ENCODE measurements around the gene ERICH6B. TPM values are rescaled to one million over a fixed set of nuclear protein-coding genes. Genes with fewer than 3 reads are reported as not detected.
A peak's percentile ranks its signal among the peaks of the same experiment; 100 is the strongest.

ERICH6B gene
- total and polyA plus RNA-seq, 2 of the 13 experiments (the other 11 are each of a cell fraction or from before 2014, with no cell fraction given), result not detected

DNA sequence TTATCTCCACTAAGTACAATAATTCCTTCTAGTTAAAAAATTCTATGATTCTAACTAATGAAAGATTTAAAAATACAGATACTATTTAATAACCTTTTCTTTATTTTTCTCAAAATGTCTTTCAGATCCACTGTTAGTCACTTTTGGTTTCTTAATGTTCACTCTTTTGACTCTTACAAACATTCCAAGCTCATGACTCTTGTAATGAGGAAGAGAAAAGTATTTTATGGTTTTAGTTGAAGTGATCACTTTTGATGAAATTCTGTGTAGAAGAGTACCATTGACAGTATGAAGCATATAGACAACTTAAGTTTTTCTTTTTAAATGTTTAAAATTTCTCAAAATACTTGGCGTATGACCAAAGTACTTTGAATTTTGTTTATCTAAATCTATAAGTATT lies 123.0 kb downstream of the ERICH6B start:
- Histone ChIP-seq H3K27me3 (ENCODE audit: control insufficient read depth in 1 of 2, insufficient read depth in 2 of 2, low read length in 2 of 2) (no peaks in the 10 kb centered on the region; a peak in 1 of 5 replicates), H3K79me2 (ENCODE audit: insufficient read depth, low read length) (no peaks in the 10 kb centered on the region), H3K4me2 (ENCODE audit: low read depth, low read length) (no peak overlapping the region), H3K27ac (ENCODE audit: extremely low read length, insufficient read depth, low read length) (no peak overlapping the region), H4K20me1 (ENCODE audit: insufficient read depth, low read length) (no peaks in the 10 kb centered on the region), H3K9ac (ENCODE audit: insufficient read depth, low read depth, low read length) (no peak overlapping the region), H3K4me3 (replicated peaks in 1 of 3; ENCODE audit: insufficient read depth in 1 of 3, low read depth in 2 of 3, low read length in 3 of 3) (no peak overlapping the region), H3K9me3 (ENCODE audit: low read length) (no peaks in the 10 kb centered on the region), H3K4me1 (ENCODE audit: insufficient read depth, low read length) (no peaks in the 10 kb centered on the region), H2AFZ (ENCODE audit: low read length) (no peak overlapping the region), H3K36me3 (replicated peaks in 1 of 2; ENCODE audit: control insufficient read depth in 1 of 2, insufficient read depth in 2 of 2, low read length in 2 of 2) (peaks cover 10 to 50% of the 10 kb centered on the region in 2 experiments; a peak in 4 of 5 replicates)
- ChIA-PET CTCF (ENCODE audit: low intra/inter-chr PET ratio, low total read pairs) (no interaction called here), POLR2A (no interaction called here)
- ATAC-seq (no peak), FAIRE-seq (no peak), DNase-seq (ENCODE audit: low spot score) (no peak)
- in situ Hi-C loops (cut with HindIII; ENCODE audit: extremely low pct_ligation_motif_present, low pct_unique_long_range_greater_than_20kb) (no loop called here), intact Hi-C loops (cut with micrococcal nuclease; ENCODE audit: unreplicated experiment) (loop anchor here (5.0 kb wide), 2 partner anchors 75 to 100 kb away; partner anchors contain the start of gene SLC25A30)
- TSS peak; percentile 25 for BruUV-seq (replicated peaks)
- WGBS (ENCODE audit: low lambda C conversion rate), result 97% methylated on average over 1 of the region's 1 CpG
- no peak for TF ChIP-seq RXRB (CRISPR knock-in tag; IDR thresholded peaks at IDR 0.05; ENCODE audit: borderline replicate concordance)
- no peak for TF ChIP-seq RFX3 (CRISPR knock-in tag; IDR thresholded peaks at IDR 0.05)
- TF ChIP-seq, protein P1, sequence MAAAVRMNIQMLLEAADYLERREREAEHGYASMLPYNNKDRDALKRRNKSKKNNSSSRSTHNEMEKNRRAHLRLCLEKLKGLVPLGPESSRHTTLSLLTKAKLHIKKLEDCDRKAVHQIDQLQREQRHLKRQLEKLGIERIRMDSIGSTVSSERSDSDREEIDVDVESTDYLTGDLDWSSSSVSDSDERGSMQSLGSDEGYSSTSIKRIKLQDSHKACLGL (CRISPR knock-in tag; IDR thresholded peaks at IDR 0.05), result no peak
- TF ChIP-seq, protein P2, sequence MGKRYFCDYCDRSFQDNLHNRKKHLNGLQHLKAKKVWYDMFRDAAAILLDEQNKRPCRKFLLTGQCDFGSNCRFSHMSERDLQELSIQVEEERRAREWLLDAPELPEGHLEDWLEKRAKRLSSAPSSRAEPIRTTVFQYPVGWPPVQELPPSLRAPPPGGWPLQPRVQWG (CRISPR knock-in tag; IDR thresholded peaks at IDR 0.05; ENCODE audit: borderline replicate concordance, low read depth), result no peak
- no peak for TF ChIP-seq POLR2G (IDR thresholded peaks at IDR 0.05; ENCODE audit: low read depth, low read length)
- no peak for TF ChIP-seq CENPX (CRISPR knock-in tag; IDR thresholded peaks at IDR 0.05)
- TF ChIP-seq NFATC3 (CRISPR knock-in tag; IDR thresholded peaks at IDR 0.05), result no peak
- TF ChIP-seq, protein P3, sequence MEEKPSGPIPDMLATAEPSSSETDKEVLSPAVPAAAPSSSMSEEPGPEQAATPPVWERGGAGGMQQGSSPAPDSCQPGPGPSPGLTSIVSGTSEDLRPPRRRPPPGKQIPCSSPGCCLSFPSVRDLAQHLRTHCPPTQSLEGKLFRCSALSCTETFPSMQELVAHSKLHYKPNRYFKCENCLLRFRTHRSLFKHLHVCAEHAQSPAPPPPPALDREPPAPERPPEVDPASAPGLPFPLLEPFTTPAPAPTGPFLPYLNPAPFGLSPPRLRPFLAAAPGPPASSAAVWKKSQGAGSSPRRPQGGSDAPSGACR (CRISPR knock-in tag; IDR thresholded peaks at IDR 0.05), result no peak
- no peak for TF ChIP-seq STAT5B (CRISPR knock-in tag; IDR thresholded peaks at IDR 0.05)
- no peak for TF ChIP-seq ZNF749 (CRISPR knock-in tag; IDR thresholded peaks at IDR 0.05; ENCODE audit: borderline replicate concordance)
- no peak for TF ChIP-seq GATA4 (IDR thresholded peaks at IDR 0.05; ENCODE audit: borderline replicate concordance, low read depth)

Small RNAs within 50 kb of the gene (small RNA-seq; reads per million reads assigned to genes)
- gene RNA5SP27 (ENCODE audit: insufficient read depth in 2 of 3, insufficient read length in 3 of 3, low read depth in 2 of 3, low replicate concordance in 1 of 3), result 0 reads per million in 3 experiments
- 0 reads per million in 3 experiments for gene TIMM9P3 (ENCODE audit: insufficient read depth in 2 of 3, insufficient read length in 3 of 3, low read depth in 2 of 3, low replicate concordance in 1 of 3)

Other genes with a start within 250 kb of the ERICH6B start
- gene SLC25A30, start 197.4 kb downstream of the ERICH6B start, total RNA-seq (2016; rRNA removed; fragmentation: Illumina TruSeq; extraction: Trizol), result 22.5 and 51.1 TPM in 2 replicates
- gene SLC25A30, start 197.4 kb downstream of the ERICH6B start, polyA plus RNA-seq (2011; rRNA removed), result 19.6 and 19.9 TPM in 2 replicates
- 47.5 and 47.8 TPM in 2 replicates for gene COG3, start 150.8 kb downstream of the ERICH6B start, total RNA-seq (2016; rRNA removed; fragmentation: Illumina TruSeq; extraction: Trizol)
- gene COG3, start 150.8 kb downstream of the ERICH6B start, polyA plus RNA-seq (2011; rRNA removed), result 32.8 and 37.8 TPM in 2 replicates
- not detected in 2 replicates for gene CBY2, start 86.6 kb upstream of the ERICH6B start, total RNA-seq (2016; rRNA removed; fragmentation: Illumina TruSeq; extraction: Trizol)
- gene CBY2, start 86.6 kb upstream of the ERICH6B start, polyA plus RNA-seq (2011; rRNA removed), result 0.05 TPM in 1 of 2 replicates, not detected in the other
- not detected in 2 replicates for gene SIAH3, start 236.0 kb upstream of the ERICH6B start, total RNA-seq (2016; rRNA removed; fragmentation: Illumina TruSeq; extraction: Trizol)
- gene SIAH3, start 236.0 kb upstream of the ERICH6B start, polyA plus RNA-seq (2011; rRNA removed), result not detected in 2 replicates